GM12878 (cell line): ENCODE measurements around the gene TNFRSF8. TPM values are rescaled to one million over a fixed set of nuclear protein-coding genes. Genes with fewer than 3 reads are reported as not detected.

Experiments
- BACH1 ChIP-seq: fragments of 450-650 bp; IDR thresholded peaks from 2 replicates; pipeline ENCODE4 v1.6.1; 2017; ENCODE audit warnings: mild to moderate bottlenecking, borderline replicate concordance
- CBFB ChIP-seq: IDR thresholded peaks from 2 replicates; pipeline ENCODE4 v1.6.1; 2016; ENCODE audit warnings: antibody characterized with exemption, low read depth
- EZH2 ChIP-seq: IDR thresholded peaks from 2 replicates; pipeline ENCODE4 v1.6.1; 2012; ENCODE audit warnings: low read depth, mild to moderate bottlenecking, control low read depth, inconsistent platforms, low read length, borderline replicate concordance; ENCODE audit not compliant: control insufficient read depth
- MEF2A ChIP-seq: IDR thresholded peaks from 2 replicates; pipeline ENCODE4 v1.6.1; 2011; ENCODE audit warnings: low read depth, mild to moderate bottlenecking, low read length, moderate library complexity; ENCODE audit not compliant: insufficient read depth
- NR2F1 ChIP-seq: fragments of 450-650 bp; conservative IDR thresholded peaks from 2 replicates; pipeline ENCODE4 v1.6.1; 2017; ENCODE audit warnings: mild to moderate bottlenecking
- WRNIP1 ChIP-seq: IDR thresholded peaks from 2 replicates; pipeline ENCODE4 v1.6.1; 2011; ENCODE audit warnings: low read depth, low read length, improper control_type of control experiment, borderline replicate concordance
- ZNF384 ChIP-seq: IDR thresholded peaks from 2 replicates; pipeline ENCODE4 v1.6.1; 2012; ENCODE audit warnings: low read depth, mild to moderate bottlenecking, low read length, improper control_type of control experiment, borderline replicate concordance
- ZNF622 ChIP-seq: fragments of 450-650 bp; IDR thresholded peaks from 2 replicates; pipeline ENCODE4 v1.6.1; 2017; ENCODE audit warnings: mild to moderate bottlenecking, inconsistent platforms
- polyA plus RNA-seq, 11 experiments: library from polyadenylated mRNA; depleted of rRNA in 4 of 11; unstranded in 6 of 11; stranded (reverse) in 5 of 11; fragments of >200 nt; fragmentation: Nextera tagmentation in 4 of 11; fragmentation: Illumina TruSeq in 1 of 11; extraction: Ambion mirVana in 4 of 11; extraction: Trizol in 1 of 11; gene quantifications; 1 replicate in 1 of 11; 2 replicates in 10 of 11; pipeline versions ENCODE4 v1.2.1 to v1.2.3, GENCODE V29; 2011 to 2016; ENCODE audit warnings: inconsistent platforms in 2 of 11, missing spikeins in 2 of 11, low read depth in 1 of 11
- total RNA-seq, 4 experiments: library from RNA; depleted of rRNA in 3 of 4; stranded (reverse); fragments of >200 nt in 3 of 4; fragmentation: Illumina TruSeq in 1 of 4; extraction: Trizol in 1 of 4; gene quantifications; 2 replicates each; pipeline versions ENCODE4 v1.2.1 to v1.2.3, GENCODE V29; 2013 to 2021
- TF ChIP-seq, protein P1 (sequence below): fragments of 450-650 bp; IDR thresholded peaks from 2 replicates; pipeline ENCODE4 v1.6.1; 2016; ENCODE audit warnings: mild to moderate bottlenecking, moderate library complexity, borderline replicate concordance
- TF ChIP-seq, protein P2 (sequence below), 3 experiments: IDR thresholded peaks in 2 of 3; conservative IDR thresholded peaks in 1 of 3; 2 replicates each; pipeline ENCODE4 v1.5.1; 2011; ENCODE audit warnings: low read depth in 3 of 3, low read length in 3 of 3, mild to moderate bottlenecking in 3 of 3, control low read depth in 2 of 3, moderate library complexity in 2 of 3, inconsistent platforms in 1 of 3, mixed read lengths in 1 of 3; ENCODE audit not compliant: control insufficient read depth in 2 of 3, insufficient read depth in 1 of 3; ENCODE audit errors: extremely low read depth in 1 of 3
- TF ChIP-seq, protein P3 (sequence below): fragments of 450-650 bp; IDR thresholded peaks from 2 replicates; pipeline ENCODE4 v1.6.1; 2017; ENCODE audit warnings: mild to moderate bottlenecking, moderate library complexity
- TF ChIP-seq, protein P4 (sequence below): fragments of 450-650 bp; formaldehyde crosslinking; IDR thresholded peaks from 2 replicates; pipeline ENCODE4 v1.4.0; 2022; ENCODE audit warnings: mild to moderate bottlenecking, moderate library complexity

TNFRSF8 gene
- total and polyA plus RNA-seq, 10 of the 15 experiments (the other 5 are each of a cell fraction or from before 2014, with no cell fraction given) = 9.8 to 114 (median 58.8) TPM

DNA sequence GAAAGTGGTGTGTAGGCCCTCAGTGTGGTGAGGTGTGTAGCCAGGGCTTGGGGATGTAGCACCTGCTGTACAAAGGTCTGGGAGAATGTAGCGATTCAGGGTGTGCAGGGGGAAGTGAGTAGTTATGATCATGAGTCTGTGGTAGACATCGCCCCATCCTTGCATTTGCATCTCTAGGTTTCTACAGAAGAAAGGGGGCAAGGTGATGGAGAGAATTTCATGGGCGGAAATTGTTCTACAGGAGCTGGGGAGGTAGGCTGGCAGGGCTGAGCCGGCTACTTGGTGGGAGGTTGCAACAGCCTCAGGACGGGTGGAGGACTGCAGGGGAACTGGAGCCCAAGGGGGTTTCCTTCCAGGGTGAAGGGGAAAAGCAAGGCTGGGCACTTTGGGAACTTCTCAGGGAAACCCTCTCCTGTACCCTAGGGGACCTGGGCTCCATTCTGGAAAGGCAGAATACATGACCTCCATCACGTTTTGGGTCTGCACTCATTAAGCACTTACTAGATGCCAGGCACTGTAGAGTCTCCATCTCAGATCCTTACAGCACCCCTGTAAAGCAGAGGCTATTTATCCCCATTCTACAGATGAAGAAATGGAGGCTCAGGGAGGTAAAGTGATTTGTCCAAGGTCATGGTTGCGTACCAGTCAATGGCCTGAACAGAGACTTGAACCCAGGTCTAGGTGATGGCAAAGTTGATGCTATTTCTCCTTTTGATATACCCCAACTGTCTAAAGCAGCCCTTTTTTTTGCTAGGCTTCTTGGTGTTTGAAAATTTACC, 89.2 kb downstream of the TNFRSF8 start (continued):
- TF ChIP-seq MEF2A = peak; percentile 30; the same call in 1 of the 2 replicates
- TF ChIP-seq, protein P1, sequence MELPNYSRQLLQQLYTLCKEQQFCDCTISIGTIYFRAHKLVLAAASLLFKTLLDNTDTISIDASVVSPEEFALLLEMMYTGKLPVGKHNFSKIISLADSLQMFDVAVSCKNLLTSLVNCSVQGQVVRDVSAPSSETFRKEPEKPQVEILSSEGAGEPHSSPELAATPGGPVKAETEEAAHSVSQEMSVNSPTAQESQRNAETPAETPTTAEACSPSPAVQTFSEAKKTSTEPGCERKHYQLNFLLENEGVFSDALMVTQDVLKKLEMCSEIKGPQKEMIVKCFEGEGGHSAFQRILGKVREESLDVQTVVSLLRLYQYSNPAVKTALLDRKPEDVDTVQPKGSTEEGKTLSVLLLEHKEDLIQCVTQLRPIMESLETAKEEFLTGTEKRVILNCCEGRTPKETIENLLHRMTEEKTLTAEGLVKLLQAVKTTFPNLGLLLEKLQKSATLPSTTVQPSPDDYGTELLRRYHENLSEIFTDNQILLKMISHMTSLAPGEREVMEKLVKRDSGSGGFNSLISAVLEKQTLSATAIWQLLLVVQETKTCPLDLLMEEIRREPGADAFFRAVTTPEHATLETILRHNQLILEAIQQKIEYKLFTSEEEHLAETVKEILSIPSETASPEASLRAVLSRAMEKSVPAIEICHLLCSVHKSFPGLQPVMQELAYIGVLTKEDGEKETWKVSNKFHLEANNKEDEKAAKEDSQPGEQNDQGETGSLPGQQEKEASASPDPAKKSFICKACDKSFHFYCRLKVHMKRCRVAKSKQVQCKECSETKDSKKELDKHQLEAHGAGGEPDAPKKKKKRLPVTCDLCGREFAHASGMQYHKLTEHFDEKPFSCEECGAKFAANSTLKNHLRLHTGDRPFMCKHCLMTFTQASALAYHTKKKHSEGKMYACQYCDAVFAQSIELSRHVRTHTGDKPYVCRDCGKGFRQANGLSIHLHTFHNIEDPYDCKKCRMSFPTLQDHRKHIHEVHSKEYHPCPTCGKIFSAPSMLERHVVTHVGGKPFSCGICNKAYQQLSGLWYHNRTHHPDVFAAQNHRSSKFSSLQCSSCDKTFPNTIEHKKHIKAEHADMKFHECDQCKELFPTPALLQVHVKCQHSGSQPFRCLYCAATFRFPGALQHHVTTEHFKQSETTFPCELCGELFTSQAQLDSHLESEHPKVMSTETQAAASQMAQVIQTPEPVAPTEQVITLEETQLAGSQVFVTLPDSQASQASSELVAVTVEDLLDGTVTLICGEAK = no peak
- no peak for TF ChIP-seq ZNF384
- TF ChIP-seq EZH2 = no peak
- TF ChIP-seq BACH1 = peak; percentile 79; the same call in 1 of the 2 replicates
- peak; percentile 60; the same call in 1 of the 2 replicates for TF ChIP-seq CBFB
- TF ChIP-seq ZNF622 = no peak
- peak; percentile 17; the same call in 1 of the 2 replicates for TF ChIP-seq NR2F1
- no peak for TF ChIP-seq WRNIP1
- TF ChIP-seq, protein P2, sequence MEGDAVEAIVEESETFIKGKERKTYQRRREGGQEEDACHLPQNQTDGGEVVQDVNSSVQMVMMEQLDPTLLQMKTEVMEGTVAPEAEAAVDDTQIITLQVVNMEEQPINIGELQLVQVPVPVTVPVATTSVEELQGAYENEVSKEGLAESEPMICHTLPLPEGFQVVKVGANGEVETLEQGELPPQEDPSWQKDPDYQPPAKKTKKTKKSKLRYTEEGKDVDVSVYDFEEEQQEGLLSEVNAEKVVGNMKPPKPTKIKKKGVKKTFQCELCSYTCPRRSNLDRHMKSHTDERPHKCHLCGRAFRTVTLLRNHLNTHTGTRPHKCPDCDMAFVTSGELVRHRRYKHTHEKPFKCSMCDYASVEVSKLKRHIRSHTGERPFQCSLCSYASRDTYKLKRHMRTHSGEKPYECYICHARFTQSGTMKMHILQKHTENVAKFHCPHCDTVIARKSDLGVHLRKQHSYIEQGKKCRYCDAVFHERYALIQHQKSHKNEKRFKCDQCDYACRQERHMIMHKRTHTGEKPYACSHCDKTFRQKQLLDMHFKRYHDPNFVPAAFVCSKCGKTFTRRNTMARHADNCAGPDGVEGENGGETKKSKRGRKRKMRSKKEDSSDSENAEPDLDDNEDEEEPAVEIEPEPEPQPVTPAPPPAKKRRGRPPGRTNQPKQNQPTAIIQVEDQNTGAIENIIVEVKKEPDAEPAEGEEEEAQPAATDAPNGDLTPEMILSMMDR (IDR thresholded peaks at IDR 0.05 in 2 of 3, conservative IDR thresholded peaks at IDR 0.05 in 1 of 3; ENCODE audit: control insufficient read depth in 2 of 3, extremely low read depth in 1 of 3, insufficient read depth in 1 of 3, low read depth in 3 of 3, low read length in 3 of 3) = no peak
- TF ChIP-seq, protein P3, sequence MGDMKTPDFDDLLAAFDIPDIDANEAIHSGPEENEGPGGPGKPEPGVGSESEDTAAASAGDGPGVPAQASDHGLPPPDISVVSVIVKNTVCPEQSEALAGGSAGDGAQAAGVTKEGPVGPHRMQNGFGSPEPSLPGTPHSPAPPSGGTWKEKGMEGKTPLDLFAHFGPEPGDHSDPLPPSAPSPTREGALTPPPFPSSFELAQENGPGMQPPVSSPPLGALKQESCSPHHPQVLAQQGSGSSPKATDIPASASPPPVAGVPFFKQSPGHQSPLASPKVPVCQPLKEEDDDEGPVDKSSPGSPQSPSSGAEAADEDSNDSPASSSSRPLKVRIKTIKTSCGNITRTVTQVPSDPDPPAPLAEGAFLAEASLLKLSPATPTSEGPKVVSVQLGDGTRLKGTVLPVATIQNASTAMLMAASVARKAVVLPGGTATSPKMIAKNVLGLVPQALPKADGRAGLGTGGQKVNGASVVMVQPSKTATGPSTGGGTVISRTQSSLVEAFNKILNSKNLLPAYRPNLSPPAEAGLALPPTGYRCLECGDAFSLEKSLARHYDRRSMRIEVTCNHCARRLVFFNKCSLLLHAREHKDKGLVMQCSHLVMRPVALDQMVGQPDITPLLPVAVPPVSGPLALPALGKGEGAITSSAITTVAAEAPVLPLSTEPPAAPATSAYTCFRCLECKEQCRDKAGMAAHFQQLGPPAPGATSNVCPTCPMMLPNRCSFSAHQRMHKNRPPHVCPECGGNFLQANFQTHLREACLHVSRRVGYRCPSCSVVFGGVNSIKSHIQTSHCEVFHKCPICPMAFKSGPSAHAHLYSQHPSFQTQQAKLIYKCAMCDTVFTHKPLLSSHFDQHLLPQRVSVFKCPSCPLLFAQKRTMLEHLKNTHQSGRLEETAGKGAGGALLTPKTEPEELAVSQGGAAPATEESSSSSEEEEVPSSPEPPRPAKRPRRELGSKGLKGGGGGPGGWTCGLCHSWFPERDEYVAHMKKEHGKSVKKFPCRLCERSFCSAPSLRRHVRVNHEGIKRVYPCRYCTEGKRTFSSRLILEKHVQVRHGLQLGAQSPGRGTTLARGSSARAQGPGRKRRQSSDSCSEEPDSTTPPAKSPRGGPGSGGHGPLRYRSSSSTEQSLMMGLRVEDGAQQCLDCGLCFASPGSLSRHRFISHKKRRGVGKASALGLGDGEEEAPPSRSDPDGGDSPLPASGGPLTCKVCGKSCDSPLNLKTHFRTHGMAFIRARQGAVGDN = peak; percentile 92
- TF ChIP-seq, protein P4, sequence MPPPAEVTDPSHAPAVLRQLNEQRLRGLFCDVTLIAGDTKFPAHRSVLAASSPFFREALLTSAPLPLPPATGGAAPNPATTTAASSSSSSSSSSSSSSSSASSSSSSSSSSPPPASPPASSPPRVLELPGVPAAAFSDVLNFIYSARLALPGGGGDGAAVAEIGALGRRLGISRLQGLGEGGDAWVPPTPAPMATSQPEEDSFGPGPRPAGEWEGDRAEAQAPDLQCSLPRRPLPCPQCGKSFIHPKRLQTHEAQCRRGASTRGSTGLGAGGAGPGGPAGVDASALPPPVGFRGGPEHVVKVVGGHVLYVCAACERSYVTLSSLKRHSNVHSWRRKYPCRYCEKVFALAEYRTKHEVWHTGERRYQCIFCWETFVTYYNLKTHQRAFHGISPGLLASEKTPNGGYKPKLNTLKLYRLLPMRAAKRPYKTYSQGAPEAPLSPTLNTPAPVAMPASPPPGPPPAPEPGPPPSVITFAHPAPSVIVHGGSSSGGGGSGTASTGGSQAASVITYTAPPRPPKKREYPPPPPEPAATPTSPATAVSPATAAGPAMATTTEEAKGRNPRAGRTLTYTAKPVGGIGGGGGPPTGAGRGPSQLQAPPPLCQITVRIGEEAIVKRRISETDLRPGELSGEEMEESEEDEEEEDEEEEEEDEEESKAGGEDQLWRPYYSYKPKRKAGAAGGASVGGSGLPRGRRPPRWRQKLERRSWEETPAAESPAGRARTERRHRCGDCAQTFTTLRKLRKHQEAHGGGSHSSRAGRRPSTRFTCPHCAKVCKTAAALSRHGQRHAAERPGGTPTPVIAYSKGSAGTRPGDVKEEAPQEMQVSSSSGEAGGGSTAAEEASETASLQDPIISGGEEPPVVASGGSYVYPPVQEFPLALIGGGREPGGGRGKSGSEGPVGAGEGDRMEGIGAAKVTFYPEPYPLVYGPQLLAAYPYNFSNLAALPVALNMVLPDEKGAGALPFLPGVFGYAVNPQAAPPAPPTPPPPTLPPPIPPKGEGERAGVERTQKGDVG (CRISPR knock-in tag) = no peak
